Neural progenitor cell (in vitro differentiated cells): ENCODE measurements around the gene PRDM11. TPM values are rescaled to one million over a fixed set of nuclear protein-coding genes. Genes with fewer than 3 reads are reported as not detected.

Source experiments
- DNase-seq: peaks from one replicate; pipeline ENCODE4 v3.0.0-alpha.2; 2016; ENCODE audit warnings: low spot score
- H2AFZ ChIP-seq: fragments of 200-600 bp; sonication (generic); replicated peaks from 2 replicates; pipeline ENCODE4 v1.6.1; 2016; ENCODE audit warnings: antibody characterized with exemption
- H3F3A ChIP-seq: fragments of 200-600 bp; sonication (generic); 2 replicates; pipeline ENCODE4 v1.6.1; 2016; ENCODE audit warnings: antibody characterized with exemption, low read depth
- H3K27ac ChIP-seq: fragments of 200-600 bp; sonication (generic); 2 replicates; pipeline ENCODE4 v1.5.1; 2016; ENCODE audit warnings: mild to moderate bottlenecking
- H3K27me3 ChIP-seq: fragments of 200-600 bp; sonication (generic); 2 replicates; pipeline ENCODE4 v1.6.1; 2016; ENCODE audit warnings: mild to moderate bottlenecking, moderate library complexity
- H3K36me3 ChIP-seq: fragments of 200-600 bp; sonication (generic); 2 replicates; pipeline ENCODE4 v1.5.1; 2016
- H3K4me1 ChIP-seq: fragments of 200-600 bp; sonication (generic); 2 replicates; pipeline ENCODE4 v1.6.1; 2016; ENCODE audit warnings: mixed run types
- H3K4me2 ChIP-seq: fragments of 200-600 bp; sonication (generic); 2 replicates; pipeline ENCODE4 v1.6.1; 2016
- H3K4me3 ChIP-seq: fragments of 200-600 bp; sonication (generic); 2 replicates; pipeline ENCODE4 v1.5.1; 2016
- H3K79me2 ChIP-seq: fragments of 200-600 bp; sonication (generic); 2 replicates; pipeline ENCODE4 v1.6.1; 2016; ENCODE audit warnings: low read depth
- H3K9ac ChIP-seq: fragments of 200-600 bp; sonication (generic); 2 replicates; pipeline ENCODE4 v1.6.1; 2016
- H3K9me3 ChIP-seq: fragments of 200-600 bp; sonication (generic); 2 replicates; pipeline ENCODE4 v1.5.1; 2016; ENCODE audit warnings: low read depth
- H4K20me1 ChIP-seq: fragments of 200-600 bp; sonication (generic); 2 replicates; pipeline ENCODE4 v1.6.1; 2016; ENCODE audit warnings: low read depth
- H3K27ac Mint-ChIP-seq: 3 replicates; pipeline ENCODE4 v1.8.0; 2021; ENCODE audit warnings: mixed read lengths
- H3K27me3 Mint-ChIP-seq: 2 replicates; pipeline ENCODE4 v1.8.0; 2022; ENCODE audit warnings: low read depth, mild to moderate bottlenecking, inconsistent platforms, moderate library complexity, mixed read lengths; ENCODE audit not compliant: insufficient read depth
- H3K36me3 Mint-ChIP-seq: 3 replicates; pipeline ENCODE4 v1.8.0; 2021; ENCODE audit warnings: mixed read lengths
- H3K4me1 Mint-ChIP-seq: 3 replicates; pipeline ENCODE4 v1.8.0; 2021; ENCODE audit warnings: mixed read lengths
- H3K4me3 Mint-ChIP-seq: 3 replicates; pipeline ENCODE4 v1.8.0; 2021; ENCODE audit warnings: mild to moderate bottlenecking, moderate library complexity, mixed read lengths
- H3K9me3 Mint-ChIP-seq: 3 replicates; pipeline ENCODE4 v1.8.0; 2020; ENCODE audit warnings: mixed read lengths
- EZH2 ChIP-seq: fragments of 200-600 bp; sonication (generic); IDR thresholded peaks from 2 replicates; pipeline ENCODE4 v1.6.1; 2017; ENCODE audit warnings: antibody characterized with exemption, mild to moderate bottlenecking, moderate library complexity
- EZH2phosphoT487 ChIP-seq: fragments of 200-600 bp; sonication (generic); IDR thresholded peaks from 2 replicates; pipeline ENCODE4 v1.6.1; 2017; ENCODE audit warnings: antibody characterized with exemption
- total RNA-seq: library from RNA; depleted of rRNA; stranded (reverse); fragments of >200 nt; gene quantifications from 2 replicates; pipeline ENCODE4 v1.2.3, GENCODE V29; 2015; ENCODE audit warnings: low replicate concordance
- TF ChIP-seq, protein P1 (sequence below): fragments of 200-600 bp; sonication (generic); IDR thresholded peaks from 2 replicates; pipeline ENCODE4 v1.5.1; 2017; ENCODE audit warnings: antibody characterized with exemption, mild to moderate bottlenecking

The PRDM11 gene
- total RNA-seq, 1 donor from 2014 or later: 1.8 TPM

DNA sequence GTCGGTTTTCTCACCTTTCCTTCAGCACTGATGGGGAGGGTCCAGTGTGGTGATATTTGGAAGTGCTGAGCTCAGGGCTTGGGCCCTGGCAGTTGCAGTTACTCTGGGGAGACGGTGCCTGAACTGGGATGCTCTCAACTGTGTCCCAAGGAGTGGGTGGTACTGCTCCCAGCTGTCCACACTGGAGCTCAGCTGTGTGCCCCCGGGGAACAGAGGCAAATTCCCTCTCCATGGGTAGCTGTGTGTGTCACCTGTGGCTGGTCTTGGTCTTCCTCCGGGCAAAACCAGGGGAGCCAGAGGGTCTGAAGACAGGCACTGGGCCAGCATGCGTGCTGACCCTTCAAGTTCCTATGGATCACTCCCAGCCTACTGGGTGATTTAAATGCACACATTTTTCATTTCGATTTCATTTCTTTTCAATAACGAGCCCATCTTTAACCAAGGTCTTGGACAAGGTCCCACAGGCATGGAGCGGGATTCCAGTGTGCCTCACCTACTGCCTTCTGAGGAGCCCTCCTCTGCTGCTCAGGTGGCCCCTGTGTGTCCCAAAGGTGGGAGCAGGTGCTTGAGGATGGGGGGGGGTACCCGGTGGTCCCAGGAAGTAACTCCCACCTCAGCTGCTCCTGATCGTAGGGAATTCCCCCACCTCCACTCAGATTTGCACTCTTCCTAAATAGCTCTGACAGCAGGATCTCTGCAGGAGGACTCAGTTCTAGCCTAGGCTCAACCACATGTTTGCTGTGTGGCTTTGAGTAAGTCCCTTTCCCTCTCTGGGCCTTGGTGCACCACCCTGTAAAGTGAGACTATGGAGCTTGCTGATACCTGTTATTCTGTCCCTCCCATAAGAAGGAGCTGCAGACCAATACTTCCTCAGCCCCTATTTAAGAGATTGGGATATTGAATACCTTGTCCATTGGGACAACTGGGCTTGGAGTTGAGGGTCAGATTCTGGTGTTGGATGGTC lies 16.8 kb downstream of the PRDM11 start:
- peaks cover 20% of the 10 kb centered on the region for H3K4me1 Mint-ChIP-seq
- Histone ChIP-seq H3K4me1 (peaks cover 6% of the 10 kb centered on the region), H3K4me2 (no peak overlapping the region), H4K20me1 (peaks cover 42% of the 10 kb centered on the region), H3F3A (no peaks in the 10 kb centered on the region), H3K27ac (no peak overlapping the region), H3K79me2 (no peaks in the 10 kb centered on the region), H3K36me3 (no peaks in the 10 kb centered on the region), H2AFZ (no peak overlapping the region), H3K9ac (no peak overlapping the region), H3K27me3 (no peaks in the 10 kb centered on the region), H3K4me3 (no peak overlapping the region), H3K9me3 (no peaks in the 10 kb centered on the region)
- peaks cover 7% of the 10 kb centered on the region for H3K27me3 Mint-ChIP-seq
- H3K4me3 Mint-ChIP-seq: no peak overlapping the region
- no peak overlapping the region for H3K27ac Mint-ChIP-seq
- H3K9me3 Mint-ChIP-seq: no peaks in the 10 kb centered on the region
- no peaks in the 10 kb centered on the region for H3K36me3 Mint-ChIP-seq
- TF ChIP-seq EZH2phosphoT487 (no peak), EZH2 (no peak)
- TF ChIP-seq, protein P1, sequence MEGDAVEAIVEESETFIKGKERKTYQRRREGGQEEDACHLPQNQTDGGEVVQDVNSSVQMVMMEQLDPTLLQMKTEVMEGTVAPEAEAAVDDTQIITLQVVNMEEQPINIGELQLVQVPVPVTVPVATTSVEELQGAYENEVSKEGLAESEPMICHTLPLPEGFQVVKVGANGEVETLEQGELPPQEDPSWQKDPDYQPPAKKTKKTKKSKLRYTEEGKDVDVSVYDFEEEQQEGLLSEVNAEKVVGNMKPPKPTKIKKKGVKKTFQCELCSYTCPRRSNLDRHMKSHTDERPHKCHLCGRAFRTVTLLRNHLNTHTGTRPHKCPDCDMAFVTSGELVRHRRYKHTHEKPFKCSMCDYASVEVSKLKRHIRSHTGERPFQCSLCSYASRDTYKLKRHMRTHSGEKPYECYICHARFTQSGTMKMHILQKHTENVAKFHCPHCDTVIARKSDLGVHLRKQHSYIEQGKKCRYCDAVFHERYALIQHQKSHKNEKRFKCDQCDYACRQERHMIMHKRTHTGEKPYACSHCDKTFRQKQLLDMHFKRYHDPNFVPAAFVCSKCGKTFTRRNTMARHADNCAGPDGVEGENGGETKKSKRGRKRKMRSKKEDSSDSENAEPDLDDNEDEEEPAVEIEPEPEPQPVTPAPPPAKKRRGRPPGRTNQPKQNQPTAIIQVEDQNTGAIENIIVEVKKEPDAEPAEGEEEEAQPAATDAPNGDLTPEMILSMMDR: no peak
- no peak for DNase-seq

DNA sequence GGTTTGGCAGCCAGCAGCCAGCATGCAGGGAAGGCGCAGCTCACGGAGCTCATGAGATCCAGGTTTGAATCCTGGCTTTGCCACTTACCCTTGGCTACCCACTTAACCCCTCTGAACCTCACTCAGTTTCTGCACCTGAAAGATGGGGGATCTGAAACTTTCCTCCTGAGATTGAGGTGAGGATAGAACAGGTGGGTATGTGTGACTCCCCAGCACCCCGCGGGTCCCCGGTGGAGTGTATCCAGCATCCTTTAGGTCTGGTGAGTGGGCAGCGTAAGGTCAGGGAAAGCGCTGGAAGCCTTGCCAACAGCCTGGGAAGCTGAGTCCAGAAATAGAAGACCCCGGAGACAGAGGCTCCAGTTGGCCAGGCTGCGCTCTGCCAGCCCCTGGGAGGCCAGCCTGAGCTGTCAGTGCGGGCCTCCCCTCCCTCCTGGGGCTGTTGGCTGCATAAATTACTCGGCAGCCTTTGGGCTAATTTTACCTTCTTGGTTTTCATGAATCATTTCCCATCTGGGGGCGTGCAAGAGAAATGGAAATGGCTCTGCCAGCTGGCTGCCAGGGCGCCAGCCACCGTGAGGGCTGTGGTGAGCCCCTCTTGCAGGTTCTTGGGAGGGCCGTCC lies 17.6 kb downstream of the PRDM11 start:
- Histone ChIP-seq H3K4me2 (no peak overlapping the region), H2AFZ (no peak overlapping the region), H3K36me3 (no peaks in the 10 kb centered on the region), H3K27ac (no peak overlapping the region), H3K9me3 (no peaks in the 10 kb centered on the region), H3K4me1 (no peaks in the 10 kb centered on the region), H4K20me1 (peaks cover 40% of the 10 kb centered on the region), H3K27me3 (no peaks in the 10 kb centered on the region), H3F3A (no peaks in the 10 kb centered on the region), H3K9ac (no peak overlapping the region), H3K4me3 (no peak overlapping the region), H3K79me2 (no peaks in the 10 kb centered on the region)
- H3K9me3 Mint-ChIP-seq: no peaks in the 10 kb centered on the region
- H3K4me1 Mint-ChIP-seq: peaks cover 15% of the 10 kb centered on the region
- H3K4me3 Mint-ChIP-seq: no peak overlapping the region
- TF ChIP-seq, protein P1: no peak
- TF ChIP-seq EZH2phosphoT487 (no peak), EZH2 (no peak)
- no peak overlapping the region for H3K27ac Mint-ChIP-seq
- peaks cover 7% of the 10 kb centered on the region for H3K27me3 Mint-ChIP-seq
- no peak for DNase-seq
- no peaks in the 10 kb centered on the region for H3K36me3 Mint-ChIP-seq

DNA sequence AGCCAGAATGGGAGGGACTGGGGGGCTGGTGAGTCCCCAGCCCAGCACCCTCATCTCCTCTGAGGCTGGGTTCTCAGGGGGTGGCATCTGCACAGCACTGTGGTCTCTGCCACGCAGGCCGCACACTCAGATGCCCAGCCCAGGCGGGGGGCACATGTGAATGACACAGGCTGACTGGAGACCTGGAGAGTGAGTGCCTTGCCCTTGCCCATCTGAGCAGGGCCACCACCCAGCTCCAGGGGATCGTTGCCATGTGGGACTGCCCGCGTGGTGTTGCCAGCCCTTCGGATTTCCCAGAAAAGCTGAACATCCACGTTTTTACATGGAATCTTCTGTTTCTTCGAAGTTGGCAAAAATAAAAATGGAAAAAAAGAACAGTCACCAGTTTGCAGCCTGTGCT lies 18.9 kb downstream of the PRDM11 start:
- DNase-seq: no peak
- Histone ChIP-seq H3K4me1 (no peaks in the 10 kb centered on the region), H3K27ac (no peak overlapping the region), H3K9ac (no peak overlapping the region), H3K79me2 (no peaks in the 10 kb centered on the region), H3K4me3 (no peak overlapping the region), H3F3A (no peaks in the 10 kb centered on the region), H3K4me2 (no peak overlapping the region), H3K27me3 (no peaks in the 10 kb centered on the region), H2AFZ (no peak overlapping the region), H3K36me3 (no peaks in the 10 kb centered on the region), H3K9me3 (no peaks in the 10 kb centered on the region), H4K20me1 (peaks cover 41% of the 10 kb centered on the region)
- Mint-ChIP-seq H3K4me1 (peaks cover 12% of the 10 kb centered on the region), H3K36me3 (no peaks in the 10 kb centered on the region), H3K9me3 (no peaks in the 10 kb centered on the region), H3K4me3 (no peak overlapping the region), H3K27ac (no peak overlapping the region), H3K27me3 (peaks cover 5% of the 10 kb centered on the region)
- TF ChIP-seq, protein P1: no peak
- TF ChIP-seq EZH2 (no peak), EZH2phosphoT487 (no peak)
